Measurements from ENCODE around the gene CAMK2N1.

DNA sequence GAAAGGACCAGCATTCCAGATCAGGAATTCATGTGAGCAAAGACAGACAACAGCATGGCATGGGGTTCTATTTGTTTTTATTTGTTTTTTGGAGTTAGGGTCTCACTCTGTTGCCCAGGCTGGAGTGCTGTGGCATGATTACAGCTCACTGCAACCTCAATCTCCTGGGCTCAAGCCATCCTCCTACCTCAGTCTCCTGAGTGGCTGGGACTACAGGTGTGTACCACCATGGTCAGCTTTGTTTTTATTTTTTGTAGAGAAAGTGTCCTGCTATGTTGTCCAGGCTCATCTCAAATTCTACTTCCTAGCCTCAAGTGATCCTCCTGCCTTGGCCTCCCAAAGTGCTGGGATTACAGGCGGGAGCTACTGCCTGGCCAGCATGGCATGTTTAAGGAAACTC lies 9.7 kb upstream of the CAMK2N1 start:
- TF ChIP-seq CTCF (IDR thresholded peaks at IDR 0.05; ENCODE audit: low read depth, low read length, missing input control) = no peak
- no peak for TF ChIP-seq GABPA (IDR thresholded peaks at IDR 0.05 in 1 of 2, conservative IDR thresholded peaks at IDR 0.05 in 1 of 2)
- TF ChIP-seq, protein P1, sequence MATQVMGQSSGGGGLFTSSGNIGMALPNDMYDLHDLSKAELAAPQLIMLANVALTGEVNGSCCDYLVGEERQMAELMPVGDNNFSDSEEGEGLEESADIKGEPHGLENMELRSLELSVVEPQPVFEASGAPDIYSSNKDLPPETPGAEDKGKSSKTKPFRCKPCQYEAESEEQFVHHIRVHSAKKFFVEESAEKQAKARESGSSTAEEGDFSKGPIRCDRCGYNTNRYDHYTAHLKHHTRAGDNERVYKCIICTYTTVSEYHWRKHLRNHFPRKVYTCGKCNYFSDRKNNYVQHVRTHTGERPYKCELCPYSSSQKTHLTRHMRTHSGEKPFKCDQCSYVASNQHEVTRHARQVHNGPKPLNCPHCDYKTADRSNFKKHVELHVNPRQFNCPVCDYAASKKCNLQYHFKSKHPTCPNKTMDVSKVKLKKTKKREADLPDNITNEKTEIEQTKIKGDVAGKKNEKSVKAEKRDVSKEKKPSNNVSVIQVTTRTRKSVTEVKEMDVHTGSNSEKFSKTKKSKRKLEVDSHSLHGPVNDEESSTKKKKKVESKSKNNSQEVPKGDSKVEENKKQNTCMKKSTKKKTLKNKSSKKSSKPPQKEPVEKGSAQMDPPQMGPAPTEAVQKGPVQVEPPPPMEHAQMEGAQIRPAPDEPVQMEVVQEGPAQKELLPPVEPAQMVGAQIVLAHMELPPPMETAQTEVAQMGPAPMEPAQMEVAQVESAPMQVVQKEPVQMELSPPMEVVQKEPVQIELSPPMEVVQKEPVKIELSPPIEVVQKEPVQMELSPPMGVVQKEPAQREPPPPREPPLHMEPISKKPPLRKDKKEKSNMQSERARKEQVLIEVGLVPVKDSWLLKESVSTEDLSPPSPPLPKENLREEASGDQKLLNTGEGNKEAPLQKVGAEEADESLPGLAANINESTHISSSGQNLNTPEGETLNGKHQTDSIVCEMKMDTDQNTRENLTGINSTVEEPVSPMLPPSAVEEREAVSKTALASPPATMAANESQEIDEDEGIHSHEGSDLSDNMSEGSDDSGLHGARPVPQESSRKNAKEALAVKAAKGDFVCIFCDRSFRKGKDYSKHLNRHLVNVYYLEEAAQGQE (IDR thresholded peaks at IDR 0.05) = no peak
